Esophagus squamous epithelium (tissue), 4 donors: ENCODE data around the gene SYT13.

Source experiments
- POLR2A ChIP-seq, 4 donors: fragments of 450-650 bp; IDR thresholded peaks; one replicate each; pipeline ENCODE4 v1.6.1; 2017; ENCODE audit warnings: antibody characterized with exemption in 4 of 4, mild to moderate bottlenecking in 4 of 4, moderate library complexity in 3 of 4
- TF ChIP-seq, protein P1 (sequence below), 6 experiments: fragments of 450-650 bp in 4 of 6; fragments of 200-600 bp in 2 of 6; sonication (generic) in 2 of 6; IDR thresholded peaks; one replicate each; pipeline ENCODE4 v1.5.1; 2016 to 2019; ENCODE audit warnings: antibody characterized with exemption in 6 of 6, mild to moderate bottlenecking in 4 of 6, moderate library complexity in 4 of 6

DNA sequence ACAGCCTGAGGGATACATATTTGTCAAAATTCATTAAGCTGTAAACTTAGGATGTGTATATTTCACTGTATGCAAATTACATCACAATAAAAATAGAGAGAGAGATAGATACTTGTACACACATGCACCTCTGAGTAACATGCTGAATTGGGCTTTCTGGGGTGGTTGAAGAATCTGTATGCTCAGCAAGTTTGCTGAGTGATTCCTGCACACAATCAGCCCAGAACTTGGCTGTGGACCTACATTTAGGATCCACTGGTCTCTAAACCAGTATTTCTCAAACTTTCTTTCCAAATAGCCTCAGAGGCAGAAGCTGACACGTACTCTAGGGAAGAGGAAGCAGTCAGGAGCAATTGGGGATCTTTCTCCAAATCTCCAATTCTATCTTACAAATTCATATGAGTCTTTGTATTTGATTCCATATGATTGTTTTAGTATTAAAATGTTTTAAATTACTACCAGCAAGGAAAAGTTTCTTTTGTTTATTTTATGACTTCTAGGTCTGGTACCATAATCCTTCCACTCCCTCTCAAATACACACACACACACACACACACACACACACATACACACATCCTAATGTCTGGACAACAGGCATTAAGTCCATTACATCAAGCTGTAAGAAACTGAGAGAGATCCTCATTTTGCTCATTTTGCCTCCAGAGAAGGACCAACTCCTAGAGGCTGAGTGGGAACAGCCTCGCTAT lies 20.0 kb downstream of the SYT13 start:
- no peak for TF ChIP-seq POLR2A (IDR thresholded peaks at IDR 0.05)
- TF ChIP-seq, protein P1, sequence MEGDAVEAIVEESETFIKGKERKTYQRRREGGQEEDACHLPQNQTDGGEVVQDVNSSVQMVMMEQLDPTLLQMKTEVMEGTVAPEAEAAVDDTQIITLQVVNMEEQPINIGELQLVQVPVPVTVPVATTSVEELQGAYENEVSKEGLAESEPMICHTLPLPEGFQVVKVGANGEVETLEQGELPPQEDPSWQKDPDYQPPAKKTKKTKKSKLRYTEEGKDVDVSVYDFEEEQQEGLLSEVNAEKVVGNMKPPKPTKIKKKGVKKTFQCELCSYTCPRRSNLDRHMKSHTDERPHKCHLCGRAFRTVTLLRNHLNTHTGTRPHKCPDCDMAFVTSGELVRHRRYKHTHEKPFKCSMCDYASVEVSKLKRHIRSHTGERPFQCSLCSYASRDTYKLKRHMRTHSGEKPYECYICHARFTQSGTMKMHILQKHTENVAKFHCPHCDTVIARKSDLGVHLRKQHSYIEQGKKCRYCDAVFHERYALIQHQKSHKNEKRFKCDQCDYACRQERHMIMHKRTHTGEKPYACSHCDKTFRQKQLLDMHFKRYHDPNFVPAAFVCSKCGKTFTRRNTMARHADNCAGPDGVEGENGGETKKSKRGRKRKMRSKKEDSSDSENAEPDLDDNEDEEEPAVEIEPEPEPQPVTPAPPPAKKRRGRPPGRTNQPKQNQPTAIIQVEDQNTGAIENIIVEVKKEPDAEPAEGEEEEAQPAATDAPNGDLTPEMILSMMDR (IDR thresholded peaks at IDR 0.05): no peak
